SK-N-MC (cell line): ENCODE measurements around the gene PNP.

Source experiments
- EZH2 ChIP-seq: fragments of 200-600 bp; sonication (generic); IDR thresholded peaks from one replicate; pipeline ENCODE4 v1.6.1; 2017; ENCODE audit warnings: antibody characterized with exemption
- POLR2AphosphoS5 ChIP-seq: IDR thresholded peaks from 2 replicates; pipeline ENCODE4 v1.6.1; 2012; ENCODE audit warnings: mild to moderate bottlenecking, low read depth, low read length, borderline replicate concordance

GRCh38 chr14:20454516-20455354 lies 14.5 kb upstream of the PNP start, which contains the start of the genes APEX1 and OSGEP:
- TF ChIP-seq POLR2AphosphoS5 = peak; percentile 84
- TF ChIP-seq EZH2 = no peak
